ENCODE measurements around the gene KIAA1191.
"Not testable (repeated sequence)": the region's sequence is repeated elsewhere in the genome, so short reads cannot be mapped to it uniquely, and the experiment has no call there.

KIAA1191 gene

GRCh38 chr5:176317534-176318374 lies 43.8 kb downstream of the KIAA1191 start:
- TF ChIP-seq Cebpa-rat (IDR thresholded peaks at IDR 0.05) = no peak
- Histone ChIP-seq H3K27ac (no peak overlapping the region), H3K4me3 (no peak overlapping the region), H3K4me1 (no peaks in the 10 kb centered on the region), H3K9me3 (no peaks in the 10 kb centered on the region), H3K27me3 (no peaks in the 10 kb centered on the region), H3K9ac (no peak overlapping the region), H3K4me2 (no peak overlapping the region), H4K20me1 (no peaks in the 10 kb centered on the region), H3K36me3 (peaks cover 98% of the 10 kb centered on the region)

- H4K20me1 ChIP-seq, H3K4me2 ChIP-seq, H3K27ac ChIP-seq, H3K4me3 ChIP-seq, H3K27me3 ChIP-seq, H3K9ac ChIP-seq: not testable (repeated sequence)
- Histone ChIP-seq H3K9me3 (peaks cover 35% of the 10 kb centered on the region), H3K36me3 (peaks cover 58% of the 10 kb centered on the region), H3K4me1 (peaks cover 13% of the 10 kb centered on the region; the same call in 1 of the 2 replicates)
These were observed 56.2 kb downstream of the KIAA1191 start for GRCh38 chr5:176305356-176305755.

All from BLaER1 (cell line).